ENCODE results near the gene LGR4. TPM values are rescaled to one million over a fixed set of nuclear protein-coding genes. Genes with fewer than 3 reads are reported as not detected.

Gene LGR4
- total RNA-seq, 1 donor from 2014 or later, result 17.4 TPM

- no peaks in the 10 kb centered on the region for H3K27me3 ChIP-seq (ENCODE audit: control insufficient read depth, insufficient read depth, low read length)
- H3K4me3 ChIP-seq (ENCODE audit: low read depth, low read length), result no peak overlapping the region
- H3K36me3 ChIP-seq (ENCODE audit: control insufficient read depth, insufficient read depth, low read length), result no peaks in the 10 kb centered on the region
- no peak for DNase-seq (ENCODE audit: low read depth)
- no peak for FAIRE-seq
- TF ChIP-seq CTCF (IDR thresholded peaks at IDR 0.05; ENCODE audit: insufficient read depth, low read length, severe bottlenecking), result no peak
Measured at GRCh38 chr11:27443227-27443626, 29.4 kb downstream of the LGR4 start.

- FAIRE-seq (no peak), DNase-seq (ENCODE audit: low read depth) (no peak)
- Histone ChIP-seq H3K27me3 (ENCODE audit: control insufficient read depth, insufficient read depth, low read length) (no peaks in the 10 kb centered on the region), H3K4me3 (ENCODE audit: low read depth, low read length) (no peak overlapping the region), H3K36me3 (ENCODE audit: control insufficient read depth, insufficient read depth, low read length) (no peaks in the 10 kb centered on the region)
- no peak for TF ChIP-seq CTCF (IDR thresholded peaks at IDR 0.05; ENCODE audit: insufficient read depth, low read length, severe bottlenecking)
Measured at GRCh38 chr11:27440090-27440489, 32.5 kb downstream of the LGR4 start.

GRCh38 chr11:27438595-27438981, 34.0 kb downstream of the LGR4 start:
- TF ChIP-seq CTCF (IDR thresholded peaks at IDR 0.05; ENCODE audit: insufficient read depth, low read length, severe bottlenecking), result no peak
- FAIRE-seq, result no peak
- Histone ChIP-seq H3K27me3 (ENCODE audit: control insufficient read depth, insufficient read depth, low read length) (no peaks in the 10 kb centered on the region), H3K36me3 (ENCODE audit: control insufficient read depth, insufficient read depth, low read length) (no peaks in the 10 kb centered on the region), H3K4me3 (ENCODE audit: low read depth, low read length) (no peak overlapping the region)
- DNase-seq (ENCODE audit: low read depth), result no peak

GRCh38 chr11:27437829-27438594, 34.6 kb downstream of the LGR4 start:
- FAIRE-seq (no peak), DNase-seq (ENCODE audit: low read depth) (no peak)
- Histone ChIP-seq H3K27me3 (ENCODE audit: control insufficient read depth, insufficient read depth, low read length) (no peaks in the 10 kb centered on the region), H3K4me3 (ENCODE audit: low read depth, low read length) (no peak overlapping the region), H3K36me3 (ENCODE audit: control insufficient read depth, insufficient read depth, low read length) (no peaks in the 10 kb centered on the region)
- TF ChIP-seq CTCF (IDR thresholded peaks at IDR 0.05; ENCODE audit: insufficient read depth, low read length, severe bottlenecking), result no peak

GRCh38 chr11:27436916-27437315, 35.7 kb downstream of the LGR4 start:
- FAIRE-seq, result no peak
- Histone ChIP-seq H3K27me3 (ENCODE audit: control insufficient read depth, insufficient read depth, low read length) (no peaks in the 10 kb centered on the region), H3K4me3 (ENCODE audit: low read depth, low read length) (no peak overlapping the region), H3K36me3 (ENCODE audit: control insufficient read depth, insufficient read depth, low read length) (no peaks in the 10 kb centered on the region)
- no peak for DNase-seq (ENCODE audit: low read depth)
- TF ChIP-seq CTCF (IDR thresholded peaks at IDR 0.05; ENCODE audit: insufficient read depth, low read length, severe bottlenecking), result no peak

GRCh38 chr11:27433742-27434141, 38.8 kb downstream of the LGR4 start:
- TF ChIP-seq CTCF (IDR thresholded peaks at IDR 0.05; ENCODE audit: insufficient read depth, low read length, severe bottlenecking), result no peak
- H3K27me3 ChIP-seq (ENCODE audit: control insufficient read depth, insufficient read depth, low read length), result no peaks in the 10 kb centered on the region
- no peak for FAIRE-seq

More at GRCh38 chr11:27433742-27434141, 38.8 kb downstream of the LGR4 start:
- Histone ChIP-seq H3K4me3 (ENCODE audit: low read depth, low read length) (no peak overlapping the region), H3K36me3 (ENCODE audit: control insufficient read depth, insufficient read depth, low read length) (no peaks in the 10 kb centered on the region)
- no peak for DNase-seq (ENCODE audit: low read depth)

All from bronchial epithelial cell (primary cell).